CD4-positive, alpha-beta T cell treated with Interleukin-10 for 1 hour (primary cell): ENCODE measurements around the gene DHDDS.
"Not testable (repeated sequence)": the region's sequence is repeated elsewhere in the genome, so short reads cannot be mapped to it uniquely, and the experiment has no call there.

Source experiments
- DNase-seq: peaks from one replicate; pipeline ENCODE4 v3.0.0-alpha.2; 2020

Gene DHDDS, protein sequence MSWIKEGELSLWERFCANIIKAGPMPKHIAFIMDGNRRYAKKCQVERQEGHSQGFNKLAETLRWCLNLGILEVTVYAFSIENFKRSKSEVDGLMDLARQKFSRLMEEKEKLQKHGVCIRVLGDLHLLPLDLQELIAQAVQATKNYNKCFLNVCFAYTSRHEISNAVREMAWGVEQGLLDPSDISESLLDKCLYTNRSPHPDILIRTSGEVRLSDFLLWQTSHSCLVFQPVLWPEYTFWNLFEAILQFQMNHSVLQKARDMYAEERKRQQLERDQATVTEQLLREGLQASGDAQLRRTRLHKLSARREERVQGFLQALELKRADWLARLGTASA

DNA sequence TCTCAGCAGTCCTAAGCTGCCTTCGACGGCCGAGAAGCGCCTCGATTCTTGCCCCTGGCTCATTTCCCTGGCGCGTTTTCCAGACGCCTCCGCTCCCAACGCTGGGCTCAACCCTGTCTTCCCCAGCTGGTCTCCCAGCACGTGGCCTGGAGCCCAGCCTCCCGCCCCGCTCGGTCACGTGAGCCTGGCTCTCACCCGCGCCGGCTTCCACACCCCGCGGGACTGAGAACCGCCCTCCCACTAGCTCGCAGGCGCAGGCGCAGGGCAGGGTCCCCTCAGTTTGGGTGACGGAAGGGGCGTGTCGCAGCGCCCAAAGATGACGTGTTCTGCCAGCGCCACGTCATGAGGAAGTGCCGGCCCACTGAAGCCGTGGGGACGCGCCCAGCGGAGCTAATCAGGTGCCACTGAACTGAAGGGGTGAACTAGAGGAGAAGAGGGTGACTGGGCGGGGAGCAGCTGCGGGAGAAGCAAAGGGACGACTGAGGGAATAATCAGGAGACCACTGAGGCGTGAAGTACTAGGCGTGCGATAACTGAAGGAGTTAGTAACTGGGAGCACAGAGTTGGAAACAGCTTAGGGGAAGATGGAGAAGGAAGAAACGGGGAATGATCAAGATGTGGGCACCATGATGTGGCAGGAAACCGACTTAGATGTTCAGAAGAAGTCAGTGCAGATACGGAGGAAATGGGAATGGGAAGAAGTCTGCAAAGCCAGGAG is at the start of gene DHDDS:
Gene DHDDS (plus strand): TSS at position 343 of the 717 bp plus-strand sequence. CDS start 625 bp downstream, outside the sequence.
- DNase-seq = peak; percentile 98

DNA sequence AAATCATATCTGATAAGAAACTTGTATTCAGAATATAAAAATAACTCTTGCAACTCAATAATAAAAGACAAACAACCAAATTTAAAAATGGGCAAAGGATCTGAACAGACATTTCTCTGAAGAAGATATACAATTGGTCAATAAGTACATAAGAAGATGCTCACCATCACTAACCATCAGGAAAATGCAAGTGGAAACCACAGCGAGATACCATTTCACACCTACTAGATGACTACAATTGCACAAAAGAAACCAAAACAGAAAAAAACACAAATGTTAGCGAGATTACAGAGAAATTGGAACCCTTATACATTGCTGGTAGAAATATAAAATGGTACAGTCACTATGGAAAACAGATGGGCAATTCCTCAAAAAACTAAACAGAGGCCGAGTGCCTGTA is 48.0 kb upstream of the DHDDS start:
- DNase-seq = peak; percentile 35

DNA sequence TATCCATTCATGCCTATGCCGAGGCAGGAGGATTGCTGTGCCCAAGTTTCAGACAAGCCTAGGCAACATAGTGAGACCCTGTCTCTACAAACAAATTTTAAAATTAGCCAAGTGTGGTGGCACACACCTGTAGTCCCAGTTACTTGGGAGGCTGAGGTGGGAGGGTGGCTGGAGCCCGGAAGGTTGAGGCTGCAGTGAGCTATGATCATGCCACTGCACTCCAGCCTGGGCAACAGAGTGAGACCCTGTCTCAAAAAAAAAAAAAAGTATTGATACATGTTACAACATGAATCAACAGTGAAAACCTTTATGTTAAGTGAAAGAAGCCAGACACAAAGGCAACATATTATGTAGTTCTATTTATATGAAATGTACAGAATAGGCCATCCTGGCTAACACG is 47.1 kb upstream of the DHDDS start:
- not testable (repeated sequence) for DNase-seq

DNA sequence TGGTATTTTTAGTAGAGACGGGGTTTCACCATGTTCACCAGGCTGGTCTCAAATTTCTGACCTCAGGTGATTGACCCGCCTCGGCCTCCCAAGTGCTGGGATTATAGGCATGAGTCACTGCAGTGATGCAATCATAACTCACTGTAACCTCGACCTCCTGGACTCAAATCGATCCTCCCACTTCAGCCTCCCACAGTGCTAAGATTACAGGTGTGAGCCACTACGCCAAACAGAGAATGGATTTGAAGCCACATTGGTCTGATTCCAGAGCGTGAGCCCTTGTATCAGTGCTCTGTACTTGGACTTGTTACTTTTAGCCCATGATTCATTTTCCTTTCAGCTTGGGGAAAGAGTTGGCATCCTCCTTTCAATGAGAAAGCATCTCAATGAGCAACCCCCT is 44.7 kb upstream of the DHDDS start:
- no peak for DNase-seq

DNA sequence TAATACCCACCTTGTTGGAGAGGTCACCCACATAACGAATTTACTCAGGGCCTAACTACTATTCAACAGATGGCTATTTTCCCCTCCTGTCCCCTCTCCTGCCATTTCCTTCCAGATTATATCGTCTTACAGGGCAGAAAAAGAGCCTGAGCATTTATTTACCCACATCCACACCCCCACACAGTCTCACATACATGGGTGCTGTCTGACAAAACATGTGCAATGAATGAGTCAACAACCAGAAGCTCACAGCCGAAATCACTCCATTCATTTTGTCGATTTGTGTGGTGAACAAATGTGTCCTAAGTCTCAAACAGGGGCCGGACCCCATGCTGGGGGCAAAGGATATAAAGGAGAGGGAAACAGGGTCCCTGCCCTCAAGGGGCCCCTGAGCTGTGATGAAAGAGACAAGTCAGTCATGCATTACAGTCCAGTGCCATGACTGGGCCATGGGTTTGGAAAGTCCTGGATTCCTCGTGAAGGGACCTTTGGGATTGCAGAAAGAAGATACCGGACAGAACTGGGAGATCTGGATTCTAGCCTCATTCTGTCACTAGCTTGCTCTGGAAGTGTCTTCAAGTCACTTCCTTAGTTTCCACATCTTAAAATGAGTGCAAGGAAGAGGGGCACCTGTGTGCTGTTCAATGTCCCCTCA is 43.2 kb upstream of the DHDDS start:
- no peak for DNase-seq

DNA sequence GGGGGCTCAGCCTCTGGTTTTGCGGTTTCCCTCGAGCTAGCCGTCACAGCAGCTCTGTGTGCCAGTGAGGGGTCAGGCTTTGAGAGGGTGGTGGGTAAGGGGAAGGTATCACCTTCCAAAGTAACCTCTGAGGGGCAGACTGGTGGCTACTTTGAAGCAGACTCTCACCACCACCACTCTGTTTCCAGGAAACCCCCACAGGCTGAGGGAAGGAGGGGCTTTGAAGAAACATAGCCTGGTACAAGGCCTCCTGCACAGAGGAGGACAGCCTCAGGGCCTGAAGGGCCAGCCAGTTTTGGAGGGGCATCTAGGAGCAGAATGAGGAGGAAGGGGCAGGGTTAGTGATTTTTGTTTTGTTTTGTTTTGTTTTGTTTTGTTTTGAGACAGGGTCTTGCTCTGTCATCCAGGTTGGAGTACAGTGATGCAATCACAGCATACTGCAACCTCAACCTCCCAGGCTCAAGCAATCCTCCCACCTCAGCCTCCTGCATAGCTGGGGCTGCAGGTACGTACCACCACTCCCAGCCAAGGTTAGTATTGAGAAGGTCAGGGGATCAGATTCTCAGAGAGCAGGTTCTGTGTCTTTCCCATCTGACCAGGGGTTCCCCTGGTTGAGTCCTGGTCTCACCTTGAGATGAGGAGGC is 42.4 kb upstream of the DHDDS start:
- no peak for DNase-seq

DNA sequence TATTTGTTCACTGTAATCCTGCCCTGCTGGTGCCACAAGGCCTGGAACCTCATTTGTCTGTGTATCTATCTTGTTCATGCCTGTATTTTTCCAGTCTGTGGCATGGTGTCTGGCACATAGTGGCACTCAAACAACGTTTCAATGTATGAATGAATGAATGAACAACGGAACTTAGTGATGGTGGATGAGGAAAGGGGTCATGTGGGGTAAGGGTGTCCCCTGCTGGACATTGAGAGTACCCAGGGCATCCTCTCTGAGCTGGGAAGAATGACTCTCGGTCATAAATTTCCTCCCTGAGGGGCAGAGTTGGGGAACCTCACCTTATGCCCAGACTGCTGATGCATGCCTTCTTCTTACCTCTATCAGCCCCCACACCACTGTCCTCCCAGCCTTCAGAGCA is 40.7 kb upstream of the DHDDS start:
- peak; percentile 71 for DNase-seq

DNA sequence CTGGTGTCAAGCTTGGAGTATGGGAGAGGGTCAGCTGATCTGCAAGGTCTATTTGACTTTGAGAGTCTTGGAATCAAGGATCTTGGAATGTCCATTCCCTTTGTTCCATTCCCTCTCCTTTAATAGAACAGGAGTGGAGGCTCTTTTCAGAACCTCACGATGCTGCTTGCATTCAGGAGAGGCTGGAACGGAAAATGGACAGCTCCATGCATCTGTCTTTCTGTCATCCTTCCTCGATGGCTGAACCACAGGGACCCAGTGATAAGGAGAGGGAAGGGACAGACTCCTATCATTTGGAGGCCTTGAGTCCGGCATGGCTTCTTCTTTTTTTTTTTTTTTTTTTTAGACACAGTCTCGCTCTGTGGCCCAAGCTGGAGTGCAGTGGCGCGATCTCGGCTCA is 36.4 kb upstream of the DHDDS start:
- no peak for DNase-seq

DNA sequence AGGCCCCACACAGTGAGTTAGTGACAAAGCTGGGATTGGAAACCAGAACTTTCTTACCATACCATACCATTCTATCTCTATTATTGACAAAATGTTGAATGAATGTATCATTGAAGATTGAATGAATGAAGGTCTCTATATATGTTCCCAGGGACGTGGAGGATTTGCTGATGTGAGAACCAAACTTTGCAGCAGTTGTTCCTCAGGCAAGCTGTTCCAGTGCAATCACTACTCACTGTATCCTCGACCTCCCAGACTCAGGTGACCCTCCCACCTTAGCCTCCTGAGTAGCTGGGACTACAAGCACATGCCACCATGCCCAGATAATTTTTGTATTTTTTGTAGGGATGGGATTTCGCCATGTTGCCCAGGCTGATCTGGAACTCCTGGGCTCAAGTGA is 33.1 kb upstream of the DHDDS start:
- DNase-seq = no peak

DNA sequence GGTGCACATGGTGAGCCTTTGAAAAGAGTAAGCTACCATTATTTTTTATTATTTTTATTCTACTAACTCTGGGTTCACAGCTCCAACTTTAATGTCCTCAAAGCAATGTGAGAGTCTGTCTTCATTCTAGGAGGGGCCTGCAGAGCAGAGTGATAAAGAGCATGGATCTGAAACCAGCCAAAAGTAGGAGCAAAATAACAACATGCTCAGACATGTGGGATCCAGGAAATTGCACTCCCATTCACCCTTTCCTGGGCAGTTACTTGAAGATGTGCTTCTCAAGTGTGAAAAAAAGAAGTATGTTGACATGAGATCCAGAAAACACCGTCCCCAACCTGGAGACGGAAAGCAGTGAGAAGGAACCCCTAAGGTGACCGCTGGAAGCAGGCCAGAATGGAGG is 30.2 kb upstream of the DHDDS start:
- no peak for DNase-seq

DNA sequence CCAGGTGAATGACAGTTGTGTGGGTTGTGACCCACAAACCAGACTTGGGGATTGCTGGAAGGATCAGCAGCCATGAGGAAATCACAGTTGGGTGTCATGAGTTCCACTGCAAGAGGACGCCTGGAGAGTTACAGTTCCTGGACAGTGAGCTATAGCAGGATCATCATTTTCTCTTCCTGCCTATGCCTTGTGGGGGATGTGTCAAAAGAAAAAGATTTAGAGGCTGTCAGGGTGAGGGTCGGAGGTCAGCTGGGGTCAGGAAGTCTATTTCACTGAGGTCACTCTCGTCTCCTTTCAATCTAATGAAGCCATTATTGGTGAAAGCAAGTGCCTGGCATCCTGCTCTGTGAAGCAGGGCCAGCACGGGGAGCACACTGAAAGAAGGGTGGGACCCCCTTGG is 28.5 kb upstream of the DHDDS start:
- no peak for DNase-seq

DNA sequence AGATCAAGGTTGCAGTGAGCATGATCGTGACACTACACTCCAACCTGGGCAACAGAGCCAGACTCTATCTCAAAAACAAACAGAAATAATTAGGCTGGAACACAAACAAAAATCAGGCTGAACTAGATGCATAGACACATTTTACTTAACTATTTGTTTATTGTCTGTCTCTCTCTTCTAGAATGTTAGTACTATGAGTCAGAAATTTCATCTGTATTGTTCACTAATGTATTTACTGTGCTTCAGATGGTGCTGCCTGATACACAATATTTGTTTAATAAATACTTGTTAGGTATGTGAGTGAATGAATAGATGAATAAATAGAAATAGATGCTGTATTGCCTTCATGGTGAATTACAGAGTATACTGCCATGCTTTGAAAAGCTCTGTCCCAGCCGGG is 27.5 kb upstream of the DHDDS start:
- no peak for DNase-seq

DNA sequence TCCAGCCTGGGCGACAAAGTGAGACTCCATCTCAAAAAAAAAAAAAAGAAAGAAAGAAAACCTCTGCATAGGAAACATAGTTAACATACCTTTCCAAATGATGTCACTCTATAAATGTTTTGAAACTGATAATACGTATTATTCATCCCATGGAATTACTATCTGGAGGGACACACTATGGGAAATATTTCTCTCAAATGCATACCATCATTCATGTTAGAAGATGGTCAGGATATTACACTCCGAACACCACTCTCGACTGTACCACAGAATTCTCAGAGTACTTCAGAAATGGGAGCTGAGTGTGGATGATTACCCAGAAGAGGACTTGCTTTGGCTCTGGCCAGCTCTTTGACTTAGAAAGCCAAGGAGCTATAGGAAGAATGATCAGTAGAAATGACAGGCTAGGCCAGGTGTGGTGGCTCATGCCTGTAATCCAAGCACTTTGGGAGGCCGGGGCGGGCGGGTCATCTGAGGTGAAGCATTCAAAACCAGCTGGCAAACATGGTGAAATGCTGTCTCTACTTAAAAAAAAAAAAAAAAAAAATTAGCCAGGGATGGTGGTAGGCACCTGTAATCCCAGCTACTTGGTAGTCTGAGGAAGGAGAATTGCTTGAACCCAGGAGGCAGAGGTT is 26.7 kb upstream of the DHDDS start:
- no peak for DNase-seq

DNA sequence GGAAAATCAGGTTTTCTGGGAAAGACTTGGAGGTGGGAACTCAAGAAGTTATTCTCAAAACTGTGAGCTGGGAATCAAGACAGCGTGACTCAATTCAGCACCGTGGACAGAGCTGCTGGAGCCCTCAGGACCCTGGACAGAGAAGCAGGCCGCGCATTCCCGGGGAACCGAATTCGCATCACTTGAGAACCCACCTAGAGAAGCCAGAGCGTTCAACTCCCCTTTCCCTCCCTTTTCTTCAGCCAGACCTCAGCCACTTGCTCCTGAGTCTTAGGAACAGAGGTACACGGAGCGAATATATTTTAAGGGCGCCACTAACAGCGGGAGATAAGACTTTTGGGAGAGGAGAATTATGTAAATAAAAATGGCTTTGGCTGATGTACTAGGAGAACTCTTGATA is 23.5 kb upstream of the DHDDS start:
- peak; percentile 82 for DNase-seq

DNA sequence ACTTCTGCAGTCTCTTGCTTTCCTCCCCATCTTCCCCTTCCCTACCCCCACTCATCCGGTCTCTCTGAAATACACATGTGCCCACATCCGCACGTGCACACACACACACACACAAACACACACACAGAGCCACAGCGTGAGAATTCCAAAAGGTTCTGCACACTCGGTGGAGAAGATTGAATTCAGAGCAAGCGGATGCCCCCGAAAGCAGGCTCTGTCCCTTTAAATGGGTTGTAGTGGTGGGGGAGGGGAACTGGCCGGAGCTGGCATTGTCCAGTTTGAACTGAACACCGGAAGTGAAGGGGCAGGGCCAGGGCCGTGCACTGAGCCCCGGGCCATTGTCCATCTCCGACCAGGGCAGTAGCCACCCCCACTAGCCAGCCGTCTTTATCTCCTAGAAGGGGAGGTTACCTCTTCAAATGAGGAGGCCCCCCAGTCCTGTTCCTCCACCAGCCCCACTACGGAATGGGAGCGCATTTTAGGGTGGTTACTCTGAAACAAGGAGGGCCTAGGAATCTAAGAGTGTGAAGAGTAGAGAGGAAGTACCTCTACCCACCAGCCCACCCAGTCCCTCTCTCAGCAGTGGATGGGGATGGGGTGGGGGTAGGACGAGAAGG is 22.8 kb upstream of the DHDDS start:
- no peak for DNase-seq

DNA sequence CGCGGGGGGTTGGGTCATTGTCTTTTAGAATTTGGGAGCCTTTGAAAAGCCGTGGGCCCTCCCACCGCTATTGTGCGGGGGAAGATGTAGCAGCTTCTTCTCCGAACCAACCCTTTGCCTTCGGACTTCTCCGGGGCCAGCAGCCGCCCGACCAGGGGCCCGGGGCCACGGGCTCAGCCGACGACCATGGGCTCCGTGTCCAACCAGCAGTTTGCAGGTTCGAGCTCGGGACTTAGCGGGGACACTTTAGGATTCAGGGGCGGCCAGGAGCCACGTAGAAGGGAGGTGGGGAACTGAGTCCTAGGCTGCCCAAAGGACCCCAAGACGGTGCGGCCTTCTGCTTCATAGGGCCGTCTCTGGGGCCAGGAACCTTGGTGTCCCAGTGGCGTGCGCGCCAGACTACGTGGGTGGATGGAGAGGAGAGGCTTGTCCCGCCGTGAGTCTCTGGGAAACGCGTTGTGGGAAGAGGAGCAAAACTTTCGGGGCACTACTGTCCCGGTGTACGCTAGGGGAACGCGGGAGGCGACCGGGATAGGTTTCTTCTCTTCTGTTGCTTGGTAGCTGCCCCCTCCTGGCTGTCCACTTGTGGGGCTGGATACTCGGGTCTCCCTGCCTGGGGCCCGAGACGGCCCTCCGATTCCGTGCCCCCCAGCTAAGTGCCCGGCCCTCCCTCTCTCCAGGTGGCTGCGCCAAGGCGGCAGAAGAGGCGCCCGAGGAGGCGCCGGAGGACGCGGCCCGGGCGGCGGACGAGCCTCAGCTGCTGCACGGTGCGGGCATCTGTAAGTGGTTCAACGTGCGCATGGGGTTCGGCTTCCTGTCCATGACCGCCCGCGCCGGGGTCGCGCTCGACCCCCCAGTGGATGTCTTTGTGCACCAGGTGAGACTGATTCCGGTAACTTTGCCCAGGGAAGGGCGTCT is 21.2 kb upstream of the DHDDS start, which contains the start of gene LIN28A:
Gene LIN28A (plus strand): TSS at position 112 of the 918 bp plus-strand sequence. CDS start 75 bp downstream, at position 187.
- no peak for DNase-seq

DNA sequence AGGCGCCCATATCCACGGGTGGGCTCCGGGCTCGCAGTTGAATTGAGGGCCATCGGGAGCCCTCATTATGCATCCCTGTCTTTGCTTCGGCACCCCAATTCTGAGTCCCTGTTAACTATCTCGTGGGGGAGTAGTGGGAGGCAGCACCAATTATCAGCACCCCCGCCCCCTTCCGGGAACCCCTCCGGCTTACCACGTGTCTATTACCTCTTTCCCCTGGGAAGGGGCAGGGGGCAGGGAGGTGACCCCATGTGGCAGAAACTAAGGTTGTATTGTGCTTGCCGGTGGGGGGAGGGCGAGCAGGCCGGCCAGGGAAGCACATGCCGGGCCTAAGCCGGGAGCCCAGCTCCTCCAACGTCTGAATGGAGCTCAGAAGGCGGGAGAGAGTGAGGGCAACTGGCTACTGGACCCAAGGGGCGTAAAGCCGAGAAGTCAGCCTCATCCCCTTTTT is 20.5 kb upstream of the DHDDS start:
- DNase-seq = no peak

DNA sequence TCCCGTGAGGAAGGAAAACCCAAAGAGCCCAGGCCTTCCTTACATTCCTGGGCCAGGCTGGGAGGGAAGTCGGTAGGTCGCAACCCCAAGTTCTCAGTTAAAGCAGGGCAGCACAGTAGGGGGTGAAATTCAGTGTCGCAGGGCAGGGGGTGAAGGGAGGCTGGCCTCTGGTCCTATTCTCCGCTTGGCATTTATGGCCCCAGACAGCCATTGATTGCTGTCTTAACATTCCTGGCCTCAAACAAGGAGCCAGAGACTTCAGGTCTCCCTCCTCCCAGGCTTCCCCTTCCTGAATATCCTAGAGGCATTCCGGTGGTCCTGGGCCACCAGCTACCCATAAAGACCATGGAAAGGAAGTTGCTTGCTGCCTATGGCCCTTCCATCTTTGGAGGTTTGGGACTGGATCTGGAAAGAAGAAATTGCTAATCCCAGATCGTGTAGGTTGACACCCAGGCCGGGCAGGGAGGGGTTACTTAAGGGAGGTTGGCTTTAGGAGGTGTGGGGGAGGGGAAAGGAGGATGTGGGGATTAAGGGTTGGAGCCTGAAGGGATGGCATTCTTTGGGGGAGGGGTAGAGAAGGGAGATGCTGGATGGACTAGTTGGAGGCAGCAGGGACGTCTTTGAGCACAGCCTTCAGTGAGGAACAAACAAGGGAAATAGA is 19.8 kb upstream of the DHDDS start:
- no peak for DNase-seq

DNA sequence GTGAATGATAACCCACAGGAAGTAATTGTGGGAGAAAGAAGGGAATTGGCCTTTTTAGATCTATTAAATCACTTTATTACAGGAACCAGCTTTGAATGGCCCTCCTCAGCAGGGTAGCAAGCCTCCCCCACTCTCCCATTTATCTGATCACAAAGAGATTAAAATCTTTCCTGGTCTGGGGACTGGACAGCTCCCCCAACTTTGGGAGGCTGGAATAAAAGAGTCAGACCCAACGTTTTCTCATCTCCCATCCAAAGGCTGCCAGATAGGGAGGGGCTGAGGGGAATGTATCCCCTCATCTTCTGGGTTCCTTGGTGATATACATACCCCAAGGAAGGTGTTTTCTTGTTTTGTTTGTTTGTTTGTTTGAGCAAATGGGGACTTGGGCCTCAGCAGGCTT is 19.1 kb upstream of the DHDDS start:
- no peak for DNase-seq

DNA sequence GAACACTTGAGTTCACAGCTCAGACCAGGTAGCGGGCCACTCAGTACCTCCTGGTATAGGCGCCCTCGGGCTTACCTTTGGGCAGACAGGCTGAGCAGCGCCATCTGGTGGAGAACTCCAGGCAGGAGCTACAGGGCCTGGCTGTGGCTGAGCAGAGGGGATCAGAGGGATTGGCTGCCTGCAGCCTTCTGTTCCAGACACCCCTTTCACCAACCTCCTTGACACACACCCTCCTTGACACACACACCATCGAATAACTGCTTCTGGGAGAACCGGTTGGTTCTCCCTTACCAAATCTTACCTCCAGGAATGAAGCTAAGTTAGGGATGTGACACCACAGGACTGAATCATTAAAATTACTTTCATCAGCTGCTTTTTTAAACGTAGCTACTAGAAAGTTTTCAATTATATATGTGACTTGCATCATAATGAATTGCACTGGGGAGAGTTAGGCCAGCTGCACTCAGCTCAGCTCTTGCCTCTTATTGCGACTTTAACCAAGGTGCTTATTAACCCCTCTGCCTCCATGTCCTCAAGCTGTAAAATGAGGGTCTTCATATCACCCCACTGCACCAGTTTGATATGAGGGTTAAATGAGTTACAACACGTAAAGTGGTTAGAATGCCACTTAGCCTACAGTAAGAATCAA is 14.9 kb upstream of the DHDDS start:
- peak; percentile 87 for DNase-seq
